ENCODE results near the gene AMMECR1L. TPM values are rescaled to one million over a fixed set of nuclear protein-coding genes. Genes with fewer than 3 reads are reported as not detected.
A peak's percentile ranks its signal among the peaks of the same experiment; 100 is the strongest.

AMMECR1L gene
- total and polyA plus RNA-seq, 10 of the 15 experiments (the other 5 are each of a cell fraction or from before 2014, with no cell fraction given) = 2.7 to 12.1 (median 8.0) TPM

DNA sequence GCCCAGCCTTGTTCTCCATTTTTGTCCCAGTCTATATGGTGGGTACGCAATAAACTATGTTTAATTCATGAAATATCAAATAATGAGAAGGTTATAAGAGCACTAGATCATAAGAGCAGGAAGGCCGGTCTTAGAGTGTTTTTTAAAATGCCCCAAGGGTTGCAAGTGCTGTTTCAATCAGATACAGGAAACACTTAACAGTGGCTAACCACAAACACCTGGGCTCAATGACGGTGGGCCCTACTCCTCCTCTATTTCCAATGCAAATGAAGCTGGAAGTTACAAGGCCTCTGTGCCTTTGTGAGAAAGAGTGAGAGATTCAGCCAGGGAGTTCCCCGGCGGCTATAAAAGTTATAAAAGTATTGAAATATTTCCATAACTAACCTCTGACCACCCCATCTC, 55.9 kb downstream of the AMMECR1L start (continued):
- TF ChIP-seq POLR2AphosphoS5 (IDR thresholded peaks at IDR 0.05; ENCODE audit: low read length) = peak; percentile 56; the same call in 1 of the 2 replicates
- no peak for TF ChIP-seq TARDBP (IDR thresholded peaks at IDR 0.05; ENCODE audit: borderline replicate concordance)
- TF ChIP-seq FOS (IDR thresholded peaks at IDR 0.05; ENCODE audit: borderline replicate concordance, extremely low read depth, insufficient read length) = no peak
- no peak for TF ChIP-seq NRF1 (conservative IDR thresholded peaks at IDR 0.05; ENCODE audit: low read depth, low read length)
- TF ChIP-seq, protein P1, sequence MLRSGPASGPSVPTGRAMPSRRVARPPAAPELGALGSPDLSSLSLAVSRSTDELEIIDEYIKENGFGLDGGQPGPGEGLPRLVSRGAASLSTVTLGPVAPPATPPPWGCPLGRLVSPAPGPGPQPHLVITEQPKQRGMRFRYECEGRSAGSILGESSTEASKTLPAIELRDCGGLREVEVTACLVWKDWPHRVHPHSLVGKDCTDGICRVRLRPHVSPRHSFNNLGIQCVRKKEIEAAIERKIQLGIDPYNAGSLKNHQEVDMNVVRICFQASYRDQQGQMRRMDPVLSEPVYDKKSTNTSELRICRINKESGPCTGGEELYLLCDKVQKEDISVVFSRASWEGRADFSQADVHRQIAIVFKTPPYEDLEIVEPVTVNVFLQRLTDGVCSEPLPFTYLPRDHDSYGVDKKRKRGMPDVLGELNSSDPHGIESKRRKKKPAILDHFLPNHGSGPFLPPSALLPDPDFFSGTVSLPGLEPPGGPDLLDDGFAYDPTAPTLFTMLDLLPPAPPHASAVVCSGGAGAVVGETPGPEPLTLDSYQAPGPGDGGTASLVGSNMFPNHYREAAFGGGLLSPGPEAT (IDR thresholded peaks at IDR 0.05; ENCODE audit: low read depth) = peak; percentile 89
- peak; percentile 60; the same call in 1 of the 2 replicates for TF ChIP-seq MXI1 (IDR thresholded peaks at IDR 0.05; ENCODE audit: low read depth, low read length)
- TF ChIP-seq IKZF2 (IDR thresholded peaks at IDR 0.05) = peak; percentile 89 to 90
- TF ChIP-seq JUND (IDR thresholded peaks at IDR 0.05; ENCODE audit: low read depth, low read length) = no peak
- no peak for TF ChIP-seq RAD21 (IDR thresholded peaks at IDR 0.05; ENCODE audit: insufficient read depth, low read depth, low read length)
- peak; percentile 79 for TF ChIP-seq NBN (IDR thresholded peaks at IDR 0.05)
- peak; percentile 82 for TF ChIP-seq JUNB (IDR thresholded peaks at IDR 0.05)
- TF ChIP-seq, protein P2, sequence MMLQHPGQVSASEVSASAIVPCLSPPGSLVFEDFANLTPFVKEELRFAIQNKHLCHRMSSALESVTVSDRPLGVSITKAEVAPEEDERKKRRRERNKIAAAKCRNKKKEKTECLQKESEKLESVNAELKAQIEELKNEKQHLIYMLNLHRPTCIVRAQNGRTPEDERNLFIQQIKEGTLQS (IDR thresholded peaks at IDR 0.05; ENCODE audit: borderline replicate concordance, extremely low read depth, low read depth, low read length) = no peak
- TF ChIP-seq, protein P3, sequence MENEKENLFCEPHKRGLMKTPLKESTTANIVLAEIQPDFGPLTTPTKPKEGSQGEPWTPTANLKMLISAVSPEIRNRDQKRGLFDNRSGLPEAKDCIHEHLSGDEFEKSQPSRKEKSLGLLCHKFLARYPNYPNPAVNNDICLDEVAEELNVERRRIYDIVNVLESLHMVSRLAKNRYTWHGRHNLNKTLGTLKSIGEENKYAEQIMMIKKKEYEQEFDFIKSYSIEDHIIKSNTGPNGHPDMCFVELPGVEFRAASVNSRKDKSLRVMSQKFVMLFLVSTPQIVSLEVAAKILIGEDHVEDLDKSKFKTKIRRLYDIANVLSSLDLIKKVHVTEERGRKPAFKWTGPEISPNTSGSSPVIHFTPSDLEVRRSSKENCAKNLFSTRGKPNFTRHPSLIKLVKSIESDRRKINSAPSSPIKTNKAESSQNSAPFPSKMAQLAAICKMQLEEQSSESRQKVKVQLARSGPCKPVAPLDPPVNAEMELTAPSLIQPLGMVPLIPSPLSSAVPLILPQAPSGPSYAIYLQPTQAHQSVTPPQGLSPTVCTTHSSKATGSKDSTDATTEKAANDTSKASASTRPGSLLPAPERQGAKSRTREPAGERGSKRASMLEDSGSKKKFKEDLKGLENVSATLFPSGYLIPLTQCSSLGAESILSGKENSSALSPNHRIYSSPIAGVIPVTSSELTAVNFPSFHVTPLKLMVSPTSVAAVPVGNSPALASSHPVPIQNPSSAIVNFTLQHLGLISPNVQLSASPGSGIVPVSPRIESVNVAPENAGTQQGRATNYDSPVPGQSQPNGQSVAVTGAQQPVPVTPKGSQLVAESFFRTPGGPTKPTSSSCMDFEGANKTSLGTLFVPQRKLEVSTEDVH (IDR thresholded peaks at IDR 0.05; ENCODE audit: low read depth, partially characterized antibody) = peak; percentile 35
- peak in 1 of 2 experiments; percentile 86; a peak in 2 of 4 replicates for TF ChIP-seq ETV6 (conservative IDR thresholded peaks at IDR 0.05 in 1 of 2, IDR thresholded peaks at IDR 0.05 in 1 of 2; ENCODE audit: borderline replicate concordance in 1 of 2, low read depth in 1 of 2)
- TF ChIP-seq, protein P4, sequence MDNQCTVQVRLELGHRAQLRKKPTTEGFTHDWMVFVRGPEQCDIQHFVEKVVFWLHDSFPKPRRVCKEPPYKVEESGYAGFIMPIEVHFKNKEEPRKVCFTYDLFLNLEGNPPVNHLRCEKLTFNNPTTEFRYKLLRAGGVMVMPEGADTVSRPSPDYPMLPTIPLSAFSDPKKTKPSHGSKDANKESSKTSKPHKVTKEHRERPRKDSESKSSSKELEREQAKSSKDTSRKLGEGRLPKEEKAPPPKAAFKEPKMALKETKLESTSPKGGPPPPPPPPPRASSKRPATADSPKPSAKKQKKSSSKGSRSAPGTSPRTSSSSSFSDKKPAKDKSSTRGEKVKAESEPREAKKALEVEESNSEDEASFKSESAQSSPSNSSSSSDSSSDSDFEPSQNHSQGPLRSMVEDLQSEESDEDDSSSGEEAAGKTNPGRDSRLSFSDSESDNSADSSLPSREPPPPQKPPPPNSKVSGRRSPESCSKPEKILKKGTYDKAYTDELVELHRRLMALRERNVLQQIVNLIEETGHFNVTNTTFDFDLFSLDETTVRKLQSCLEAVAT (IDR thresholded peaks at IDR 0.05) = 0 out of 2 replicates have a peak, but pooled peaks have one; percentile 19
- TF ChIP-seq, protein P5, sequence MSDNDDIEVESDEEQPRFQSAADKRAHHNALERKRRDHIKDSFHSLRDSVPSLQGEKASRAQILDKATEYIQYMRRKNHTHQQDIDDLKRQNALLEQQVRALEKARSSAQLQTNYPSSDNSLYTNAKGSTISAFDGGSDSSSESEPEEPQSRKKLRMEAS (IDR thresholded peaks at IDR 0.05; ENCODE audit: low read depth, low read length) = no peak
- TF ChIP-seq BMI1 (IDR thresholded peaks at IDR 0.05; ENCODE audit: borderline replicate concordance) = peak; percentile 52
- peak; percentile 76 for TF ChIP-seq DPF2 (IDR thresholded peaks at IDR 0.05)
- no peak for TF ChIP-seq NFXL1 (IDR thresholded peaks at IDR 0.05; ENCODE audit: borderline replicate concordance)
- peak; percentile 71 for TF ChIP-seq RELA (IDR thresholded peaks at IDR 0.05; ENCODE audit: borderline replicate concordance, partially characterized antibody)
- TF ChIP-seq, protein P6, sequence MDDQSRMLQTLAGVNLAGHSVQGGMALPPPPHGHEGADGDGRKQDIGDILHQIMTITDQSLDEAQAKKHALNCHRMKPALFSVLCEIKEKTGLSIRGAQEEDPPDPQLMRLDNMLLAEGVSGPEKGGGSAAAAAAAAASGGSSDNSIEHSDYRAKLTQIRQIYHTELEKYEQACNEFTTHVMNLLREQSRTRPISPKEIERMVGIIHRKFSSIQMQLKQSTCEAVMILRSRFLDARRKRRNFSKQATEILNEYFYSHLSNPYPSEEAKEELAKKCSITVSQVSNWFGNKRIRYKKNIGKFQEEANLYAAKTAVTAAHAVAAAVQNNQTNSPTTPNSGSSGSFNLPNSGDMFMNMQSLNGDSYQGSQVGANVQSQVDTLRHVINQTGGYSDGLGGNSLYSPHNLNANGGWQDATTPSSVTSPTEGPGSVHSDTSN (IDR thresholded peaks at IDR 0.05; ENCODE audit: insufficient replicate concordance, low read depth, low read length) = peak; percentile 43
- peak; percentile 35; the same call in 1 of the 2 replicates for TF ChIP-seq RAD51 (IDR thresholded peaks at IDR 0.05)
